ENCODE results near the gene SLC16A4. TPM values are rescaled to one million over a fixed set of nuclear protein-coding genes. Genes with fewer than 3 reads are reported as not detected.

SLC16A4 gene
- polyA plus RNA-seq, 12 donors: 7.2 to 24.8 (median 10.6) TPM; not detected in 1

GRCh38 chr1:110364221-110364620, 26.6 kb downstream of the SLC16A4 start:
- no peak for DNase-seq

GRCh38 chr1:110361856-110362255, 29.0 kb downstream of the SLC16A4 start:
- no peak for DNase-seq

DNA sequence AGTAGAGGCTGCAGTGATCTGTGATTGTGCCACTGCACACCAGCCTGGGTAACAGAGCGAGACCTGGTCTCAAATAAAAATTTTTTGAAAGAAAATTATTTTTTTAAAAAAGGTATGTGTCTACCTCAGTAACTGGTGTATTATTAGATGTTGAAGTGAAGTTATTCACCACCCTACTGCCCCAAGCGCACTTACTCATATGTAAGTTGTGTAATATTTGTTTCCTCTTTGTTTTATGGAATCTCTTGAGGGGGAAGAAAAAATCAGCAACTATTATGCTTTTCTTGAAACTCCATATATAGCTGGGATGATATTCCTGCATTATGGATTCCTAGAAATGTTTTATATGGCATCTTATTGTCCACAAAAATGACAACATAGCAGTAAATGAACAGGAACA, 30.4 kb downstream of the SLC16A4 start:
- DNase-seq: no peak

GRCh38 chr1:110356379-110356778, 34.4 kb downstream of the SLC16A4 start:
- DNase-seq: no peak

GRCh38 chr1:110355321-110355720, 35.5 kb downstream of the SLC16A4 start:
- DNase-seq: no peak

- no peak for DNase-seq
Measured at GRCh38 chr1:110350360-110350759, 40.5 kb downstream of the SLC16A4 start.

DNA sequence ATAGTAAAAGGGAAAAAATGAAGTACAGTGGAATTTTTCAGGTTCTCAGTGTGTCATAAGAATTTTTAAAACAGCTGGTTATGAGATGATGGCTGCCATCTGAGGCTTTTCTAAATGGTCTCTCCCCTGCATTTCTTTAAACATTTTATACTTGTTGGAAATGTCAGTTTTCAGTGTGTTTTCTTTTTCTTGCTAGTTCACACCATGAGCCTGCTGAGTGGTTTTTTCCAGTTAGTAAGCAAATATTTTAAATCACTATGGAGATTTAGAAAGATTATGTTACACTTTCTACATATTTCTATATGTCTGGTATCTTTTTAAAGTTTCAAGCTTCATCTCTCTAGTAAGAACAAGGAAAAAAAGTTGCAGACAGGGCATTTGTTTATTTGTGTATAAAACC, 42.1 kb downstream of the SLC16A4 start:
- DNase-seq: no peak

GRCh38 chr1:110348050-110348449, 42.8 kb downstream of the SLC16A4 start:
- DNase-seq: no peak

DNA sequence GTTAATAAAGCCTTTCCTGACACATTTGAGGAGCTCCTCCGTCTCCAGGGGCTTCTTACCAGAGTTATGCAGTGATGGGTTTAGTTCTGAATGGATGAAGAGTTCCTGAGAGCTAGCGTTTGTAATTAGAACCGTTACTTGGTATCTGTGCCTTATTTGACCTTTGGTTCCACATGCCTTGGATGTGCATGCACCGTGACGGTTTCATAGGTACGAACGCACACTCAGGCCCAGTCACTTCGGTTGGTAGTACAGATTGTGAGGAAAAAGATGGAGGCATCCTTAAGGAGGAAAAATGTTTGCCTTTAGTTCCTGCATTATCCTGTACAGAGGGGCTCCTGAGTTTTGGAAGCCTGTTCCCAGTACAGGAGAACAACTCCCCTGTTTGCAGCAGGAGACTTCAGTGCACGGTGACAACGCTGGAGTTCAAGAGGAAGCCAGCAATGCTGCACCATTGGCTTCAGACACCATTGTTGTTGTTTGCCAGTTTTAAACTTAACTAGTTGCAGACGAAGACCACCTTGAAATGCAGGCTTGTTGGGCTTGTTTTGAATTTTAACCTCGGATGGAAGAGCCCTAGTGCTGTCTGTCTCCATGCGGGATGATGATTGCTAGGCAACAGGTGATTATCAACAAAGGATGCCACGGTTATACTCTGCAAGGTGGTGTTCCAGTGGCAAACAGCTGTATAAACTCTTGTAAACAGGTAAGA, 43.5 kb downstream of the SLC16A4 start:
- no peak for DNase-seq

GRCh38 chr1:110346690-110347089, 44.1 kb downstream of the SLC16A4 start:
- no peak for DNase-seq

- DNase-seq: no peak
Measured at GRCh38 chr1:110345480-110345879, 45.3 kb downstream of the SLC16A4 start.

DNA sequence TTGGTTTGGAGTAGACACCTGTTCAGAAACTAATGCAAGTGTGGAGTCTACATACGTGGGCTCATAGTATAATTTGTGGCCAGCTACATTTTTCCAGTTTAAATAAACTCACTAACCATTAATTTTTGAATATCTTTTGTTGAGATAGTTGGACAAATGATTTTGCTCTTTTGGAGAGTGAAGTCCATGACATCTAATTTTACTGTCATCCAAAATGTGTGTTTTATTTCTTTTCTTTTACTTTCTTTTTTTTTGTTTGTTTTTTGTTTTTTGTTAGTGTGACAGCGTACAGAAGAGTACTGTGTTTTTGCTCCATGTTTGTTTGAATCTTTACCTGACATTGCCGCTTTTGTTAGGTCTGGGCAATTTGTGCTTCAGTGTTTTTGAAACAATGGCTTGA, 46.7 kb downstream of the SLC16A4 start:
- no peak for DNase-seq

DNA sequence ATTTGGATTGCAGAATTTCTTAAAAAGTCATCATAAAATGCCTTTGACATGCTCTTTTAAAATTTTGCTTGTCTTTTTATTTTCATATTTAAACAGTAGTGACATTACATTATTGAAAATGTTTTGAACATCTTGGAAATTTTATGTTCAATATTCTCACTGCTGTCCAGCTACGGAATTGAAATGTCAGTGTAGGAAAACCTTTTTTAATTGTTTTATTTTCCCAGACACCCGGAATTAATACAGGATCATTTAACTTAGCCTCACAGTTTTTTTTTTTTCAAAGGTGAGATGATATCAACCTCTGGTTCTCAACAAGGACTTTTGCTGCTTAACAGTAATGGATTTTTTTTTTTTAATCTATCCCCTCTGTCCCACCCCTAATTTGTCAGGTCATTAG, 47.6 kb downstream of the SLC16A4 start:
- no peak for DNase-seq

DNA sequence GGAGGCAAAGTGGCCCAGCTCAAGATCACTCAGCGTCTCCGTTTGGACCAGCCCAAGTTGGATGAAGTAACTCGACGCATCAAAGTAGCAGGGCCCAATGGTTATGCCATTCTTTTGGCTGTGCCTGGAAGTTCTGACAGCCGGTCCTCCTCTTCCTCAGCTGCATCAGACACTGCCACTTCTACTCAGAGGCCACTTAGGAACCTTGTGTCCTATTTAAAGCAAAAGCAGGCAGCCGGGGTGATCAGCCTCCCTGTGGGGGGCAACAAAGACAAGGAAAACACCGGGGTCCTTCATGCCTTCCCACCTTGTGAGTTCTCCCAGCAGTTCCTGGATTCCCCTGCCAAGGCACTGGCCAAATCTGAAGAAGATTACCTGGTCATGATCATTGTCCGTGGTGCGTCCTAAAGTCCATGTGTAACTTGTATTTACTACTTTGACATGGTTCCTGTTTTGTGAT, 48.9 kb downstream of the SLC16A4 start:
- DNase-seq: no peak

DNA sequence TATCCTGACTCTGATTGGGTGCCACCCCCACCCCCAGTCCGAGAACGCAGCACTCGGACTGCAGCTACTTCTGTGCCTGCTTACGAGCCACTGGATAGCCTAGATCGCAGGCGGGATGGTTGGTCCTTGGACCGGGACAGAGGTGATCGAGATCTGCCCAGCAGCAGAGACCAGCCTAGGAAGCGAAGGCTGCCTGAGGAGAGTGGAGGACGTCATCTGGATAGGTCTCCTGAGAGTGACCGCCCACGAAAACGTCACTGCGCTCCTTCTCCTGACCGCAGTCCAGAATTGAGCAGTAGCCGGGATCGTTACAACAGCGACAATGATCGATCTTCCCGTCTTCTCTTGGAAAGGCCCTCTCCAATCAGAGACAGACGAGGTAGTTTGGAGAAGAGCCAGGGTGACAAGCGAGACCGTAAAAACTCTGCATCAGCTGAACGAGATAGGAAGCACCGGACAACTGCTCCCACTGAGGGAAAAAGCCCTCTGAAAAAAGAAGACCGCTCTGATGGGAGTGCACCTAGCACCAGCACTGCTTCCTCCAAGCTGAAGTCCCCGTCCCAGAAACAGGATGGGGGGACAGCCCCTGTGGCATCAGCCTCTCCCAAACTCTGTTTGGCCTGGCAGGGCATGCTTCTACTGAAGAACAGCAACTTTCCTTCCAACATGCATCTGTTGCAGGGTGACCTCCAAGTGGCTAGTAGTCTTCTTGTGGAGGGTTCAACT, 49.5 kb downstream of the SLC16A4 start:
- DNase-seq: no peak

GRCh38 chr1:110340207-110340468, 50.7 kb downstream of the SLC16A4 start:
- DNase-seq: no peak

DNA sequence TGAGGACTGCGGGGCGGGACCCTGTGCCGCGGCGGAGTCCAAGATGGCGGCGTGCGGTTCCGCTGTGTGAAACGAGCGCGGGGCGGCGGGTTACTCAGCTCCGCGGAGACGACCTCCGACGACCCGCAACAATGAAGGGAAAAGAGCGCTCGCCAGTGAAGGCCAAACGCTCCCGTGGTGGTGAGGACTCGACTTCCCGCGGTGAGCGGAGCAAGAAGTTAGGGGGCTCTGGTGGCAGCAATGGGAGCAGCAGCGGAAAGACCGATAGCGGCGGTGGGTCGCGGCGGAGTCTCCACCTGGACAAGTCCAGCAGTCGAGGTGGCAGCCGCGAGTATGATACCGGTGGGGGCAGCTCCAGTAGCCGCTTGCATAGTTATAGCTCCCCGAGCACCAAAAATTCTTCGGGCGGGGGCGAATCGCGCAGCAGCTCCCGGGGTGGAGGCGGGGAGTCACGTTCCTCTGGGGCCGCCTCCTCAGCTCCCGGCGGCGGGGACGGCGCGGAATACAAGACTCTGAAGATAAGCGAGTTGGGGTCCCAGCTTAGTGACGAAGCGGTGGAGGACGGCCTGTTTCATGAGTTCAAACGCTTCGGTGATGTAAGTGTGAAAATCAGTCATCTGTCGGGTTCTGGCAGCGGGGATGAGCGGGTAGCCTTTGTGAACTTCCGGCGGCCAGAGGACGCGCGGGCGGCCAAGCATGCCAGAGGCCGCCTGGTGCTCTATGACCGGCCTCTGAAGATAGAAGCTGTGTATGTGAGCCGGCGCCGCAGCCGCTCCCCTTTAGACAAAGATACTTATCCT, 51.2 kb downstream of the SLC16A4 start:
- DNase-seq: peak; percentile 28

DNA sequence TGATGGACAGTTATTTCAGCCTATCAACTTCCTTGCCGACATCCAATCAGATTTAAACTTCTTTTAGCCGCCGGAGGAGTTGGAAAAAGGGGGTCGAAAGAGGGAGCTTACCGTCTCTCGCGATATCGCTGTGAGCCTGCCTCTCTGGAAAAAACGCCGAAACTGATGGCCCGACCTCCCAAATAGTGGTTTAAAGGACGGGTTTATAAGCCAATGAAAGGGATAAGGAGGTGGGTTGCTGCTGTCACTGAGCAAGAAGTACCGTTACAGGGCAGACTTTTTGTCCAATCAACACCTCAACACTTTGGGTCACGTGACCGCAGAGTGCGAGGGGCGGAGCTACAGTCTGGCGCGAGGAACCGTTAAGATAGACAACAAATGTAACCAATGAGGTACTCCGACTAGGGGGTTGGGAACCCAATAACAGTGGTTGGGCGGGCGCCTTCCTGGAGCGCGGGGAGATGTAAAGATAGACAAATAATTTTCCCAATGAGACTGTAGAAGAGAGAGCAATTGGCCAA, 51.9 kb downstream of the SLC16A4 start, which contains the start of gene RBM15:
RBM15 (plus strand) TSS at position 492 of the 521 bp plus-strand sequence; CDS start at position 521, 29 bp downstream.
- peak; percentile 100 for DNase-seq

GRCh38 chr1:110338309-110338885, 52.4 kb downstream of the SLC16A4 start:
- DNase-seq: no peak

DNA sequence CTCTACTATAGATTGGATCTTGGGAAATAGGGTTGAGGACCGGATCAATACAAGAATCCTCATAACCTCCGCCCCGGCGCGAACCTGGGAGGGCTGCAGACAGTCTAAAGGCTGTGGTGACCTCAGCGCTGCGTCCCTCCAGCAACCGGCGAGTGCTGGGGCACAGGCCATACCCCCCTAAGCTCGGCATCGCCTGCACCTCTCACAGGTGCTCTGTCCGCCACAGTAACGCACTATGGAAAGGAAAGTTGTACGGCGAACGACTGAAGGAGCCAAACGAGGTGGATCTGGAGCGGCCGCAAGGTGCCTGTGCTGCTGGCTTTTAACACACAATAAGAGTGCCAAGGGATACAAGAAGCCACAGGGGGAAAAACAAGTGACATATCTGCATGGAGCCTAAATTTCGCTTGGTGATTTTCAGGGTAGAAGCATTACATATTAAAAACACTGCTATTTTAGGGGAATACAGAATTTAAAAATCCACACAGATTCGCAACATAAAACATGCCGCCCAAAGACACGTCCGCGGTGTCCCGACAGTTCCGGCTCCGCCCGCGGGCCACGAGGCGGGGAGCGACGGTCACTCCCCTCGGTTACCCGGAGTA, 53.0 kb downstream of the SLC16A4 start:
- no peak for DNase-seq

- DNase-seq: no peak
Measured at GRCh38 chr1:110336300-110337039, 54.4 kb downstream of the SLC16A4 start.
